Transverse colon (tissue), 3 donors: ENCODE data around the gene YTHDC2.

Experiments
- EP300 ChIP-seq: sonication (generic); formaldehyde crosslinking; IDR thresholded peaks from one replicate; pipeline ENCODE4 v1.6.1; 2017; ENCODE audit warnings: antibody characterized with exemption, low read depth
- POLR2A ChIP-seq: fragments of 450-650 bp; IDR thresholded peaks from one replicate; pipeline ENCODE4 v1.6.1; 2016; ENCODE audit warnings: antibody characterized with exemption, mild to moderate bottlenecking, moderate library complexity
- POLR2AphosphoS5 ChIP-seq, 3 donors: sonication (generic); formaldehyde crosslinking; IDR thresholded peaks; one replicate each; pipeline ENCODE4 v1.6.1; 2016; ENCODE audit warnings: antibody characterized with exemption in 3 of 3

DNA sequence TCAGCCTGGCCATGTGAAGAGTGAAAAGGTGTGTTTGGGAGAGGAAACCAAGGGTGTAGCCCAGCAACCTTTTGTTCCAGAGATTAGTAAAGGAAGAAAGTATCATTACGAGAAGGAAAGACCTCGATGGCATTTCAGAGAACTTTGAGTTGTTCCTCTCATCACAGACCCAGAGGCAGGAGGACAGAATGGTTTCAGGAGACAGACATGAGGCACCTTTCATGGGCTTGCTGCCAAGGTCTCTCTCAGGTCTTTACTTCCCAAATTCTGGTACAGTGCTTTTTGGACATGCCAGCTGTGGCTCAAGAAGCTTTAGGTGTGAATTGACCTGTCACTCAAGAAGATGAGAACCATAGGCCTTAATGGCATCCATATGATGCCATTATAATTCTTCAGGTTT, 22.5 kb upstream of the YTHDC2 start:
- no peak for TF ChIP-seq POLR2AphosphoS5 (IDR thresholded peaks at IDR 0.05)
- no peak for TF ChIP-seq POLR2A
- no peak for TF ChIP-seq EP300
